T-helper 2 cell treated with Interferon-gamma antibody and Interleukin-4, amounts not matched to agents 5 μg/mL and 100 μg/mL, for 36 hours (primary cell): ENCODE measurements around the gene GPR21.

ENCODE experiments used
- DNase-seq: peaks from one replicate; pipeline ENCODE4 v3.0.0; 2021; ENCODE audit warnings: low spot score
- H3K27ac Mint-ChIP-seq: one replicate; pipeline ENCODE4 v1.8.0; 2021; ENCODE audit warnings: mild to moderate bottlenecking, mixed read lengths
- H3K27me3 Mint-ChIP-seq: one replicate; pipeline ENCODE4 v1.8.0; 2021; ENCODE audit warnings: low read depth, mixed read lengths
- H3K36me3 Mint-ChIP-seq: one replicate; pipeline ENCODE4 v1.8.0; 2021; ENCODE audit warnings: low read depth, mixed read lengths
- H3K4me1 Mint-ChIP-seq: one replicate; pipeline ENCODE4 v1.8.0; 2021; ENCODE audit warnings: low read depth, mixed read lengths
- H3K4me3 Mint-ChIP-seq: one replicate; pipeline ENCODE4 v1.8.0; 2022; ENCODE audit warnings: mild to moderate bottlenecking, moderate library complexity, mixed read lengths
- H3K9me3 Mint-ChIP-seq: one replicate; pipeline ENCODE4 v1.8.0; 2021; ENCODE audit warnings: mixed read lengths

GPR21 gene

GRCh38 chr9:123063896-123064295 lies 30.4 kb downstream of the GPR21 start:
- no peaks in the 10 kb centered on the region for H3K9me3 Mint-ChIP-seq
- no peak overlapping the region for H3K27ac Mint-ChIP-seq
- no peak for DNase-seq
- no peaks in the 10 kb centered on the region for H3K27me3 Mint-ChIP-seq
- H3K4me1 Mint-ChIP-seq = no peaks in the 10 kb centered on the region
- peaks cover 9% of the 10 kb centered on the region for H3K36me3 Mint-ChIP-seq
- H3K4me3 Mint-ChIP-seq = no peak overlapping the region

- Mint-ChIP-seq H3K36me3 (peaks cover 9% of the 10 kb centered on the region), H3K27me3 (no peaks in the 10 kb centered on the region), H3K4me3 (no peak overlapping the region)
Measured at GRCh38 chr9:123064716-123065115, 31.2 kb downstream of the GPR21 start.

GRCh38 chr9:123065196-123065595 lies 31.7 kb downstream of the GPR21 start:
- Mint-ChIP-seq H3K27me3 (no peaks in the 10 kb centered on the region), H3K4me1 (no peaks in the 10 kb centered on the region), H3K36me3 (peaks cover 9% of the 10 kb centered on the region), H3K9me3 (no peaks in the 10 kb centered on the region), H3K27ac (no peak overlapping the region), H3K4me3 (no peak overlapping the region)
- no peak for DNase-seq

More at GRCh38 chr9:123064716-123065115, 31.2 kb downstream of the GPR21 start:
- H3K9me3 Mint-ChIP-seq = no peaks in the 10 kb centered on the region
- DNase-seq = no peak
- H3K27ac Mint-ChIP-seq = no peak overlapping the region
- H3K4me1 Mint-ChIP-seq = no peaks in the 10 kb centered on the region

GRCh38 chr9:123067136-123067535 lies 33.7 kb downstream of the GPR21 start:
- Mint-ChIP-seq H3K27ac (no peak overlapping the region), H3K36me3 (peaks cover 13% of the 10 kb centered on the region), H3K4me1 (no peaks in the 10 kb centered on the region), H3K4me3 (no peak overlapping the region), H3K9me3 (no peaks in the 10 kb centered on the region), H3K27me3 (no peaks in the 10 kb centered on the region)
- DNase-seq = no peak

GRCh38 chr9:123069010-123069481 lies 35.6 kb downstream of the GPR21 start:
- no peak overlapping the region for H3K4me3 Mint-ChIP-seq
- no peaks in the 10 kb centered on the region for H3K9me3 Mint-ChIP-seq
- peaks cover 16% of the 10 kb centered on the region for H3K36me3 Mint-ChIP-seq
- H3K4me1 Mint-ChIP-seq = no peaks in the 10 kb centered on the region
- H3K27me3 Mint-ChIP-seq = no peaks in the 10 kb centered on the region
- H3K27ac Mint-ChIP-seq = no peak overlapping the region
- DNase-seq = no peak

- H3K27me3 Mint-ChIP-seq = no peaks in the 10 kb centered on the region
- H3K9me3 Mint-ChIP-seq = no peaks in the 10 kb centered on the region
- no peak for DNase-seq
- H3K27ac Mint-ChIP-seq = no peak overlapping the region
- peaks cover 13% of the 10 kb centered on the region for H3K36me3 Mint-ChIP-seq
- no peaks in the 10 kb centered on the region for H3K4me1 Mint-ChIP-seq
- no peak overlapping the region for H3K4me3 Mint-ChIP-seq
Measured at GRCh38 chr9:123070198-123070597, 36.7 kb downstream of the GPR21 start.

GRCh38 chr9:123072407-123072995 lies 39.0 kb downstream of the GPR21 start:
- Mint-ChIP-seq H3K9me3 (no peaks in the 10 kb centered on the region), H3K4me1 (no peaks in the 10 kb centered on the region), H3K27ac (no peak overlapping the region), H3K4me3 (no peak overlapping the region), H3K36me3 (peaks cover 9% of the 10 kb centered on the region), H3K27me3 (no peaks in the 10 kb centered on the region)
- no peak for DNase-seq

- H3K4me1 Mint-ChIP-seq = no peaks in the 10 kb centered on the region
Measured at GRCh38 chr9:123073441-123073840, 40.0 kb downstream of the GPR21 start.

GRCh38 chr9:123073991-123074422 lies 40.5 kb downstream of the GPR21 start:
- Mint-ChIP-seq H3K36me3 (peaks cover 9% of the 10 kb centered on the region), H3K27me3 (no peaks in the 10 kb centered on the region), H3K4me1 (no peaks in the 10 kb centered on the region), H3K4me3 (no peak overlapping the region), H3K9me3 (no peaks in the 10 kb centered on the region), H3K27ac (no peak overlapping the region)
- no peak for DNase-seq

More at GRCh38 chr9:123073441-123073840, 40.0 kb downstream of the GPR21 start:
- no peak for DNase-seq
- Mint-ChIP-seq H3K27me3 (no peaks in the 10 kb centered on the region), H3K4me3 (no peak overlapping the region), H3K27ac (no peak overlapping the region), H3K9me3 (no peaks in the 10 kb centered on the region), H3K36me3 (peaks cover 9% of the 10 kb centered on the region)

- Mint-ChIP-seq H3K27ac (no peak overlapping the region), H3K9me3 (no peaks in the 10 kb centered on the region), H3K4me1 (no peaks in the 10 kb centered on the region), H3K36me3 (peaks cover 10% of the 10 kb centered on the region), H3K27me3 (no peaks in the 10 kb centered on the region), H3K4me3 (no peak overlapping the region)
- DNase-seq = no peak
Measured at GRCh38 chr9:123074628-123075027, 41.2 kb downstream of the GPR21 start.

- Mint-ChIP-seq H3K27ac (no peak overlapping the region), H3K36me3 (peaks cover 16% of the 10 kb centered on the region)
Measured at GRCh38 chr9:123080444-123080843, 47.0 kb downstream of the GPR21 start.

GRCh38 chr9:123081824-123082223 lies 48.4 kb downstream of the GPR21 start:
- no peaks in the 10 kb centered on the region for H3K4me1 Mint-ChIP-seq
- no peaks in the 10 kb centered on the region for H3K27me3 Mint-ChIP-seq
- H3K9me3 Mint-ChIP-seq = no peaks in the 10 kb centered on the region
- no peak for DNase-seq
- H3K36me3 Mint-ChIP-seq = peaks cover 16% of the 10 kb centered on the region
- H3K4me3 Mint-ChIP-seq = no peak overlapping the region
- no peak overlapping the region for H3K27ac Mint-ChIP-seq

More at GRCh38 chr9:123080444-123080843, 47.0 kb downstream of the GPR21 start:
- H3K4me1 Mint-ChIP-seq = no peaks in the 10 kb centered on the region
- H3K9me3 Mint-ChIP-seq = no peaks in the 10 kb centered on the region
- H3K27me3 Mint-ChIP-seq = no peaks in the 10 kb centered on the region
- no peak overlapping the region for H3K4me3 Mint-ChIP-seq
- no peak for DNase-seq

GRCh38 chr9:123083680-123084079 lies 50.2 kb downstream of the GPR21 start:
- Mint-ChIP-seq H3K9me3 (no peaks in the 10 kb centered on the region), H3K4me3 (no peak overlapping the region), H3K27me3 (no peaks in the 10 kb centered on the region), H3K27ac (no peak overlapping the region), H3K4me1 (no peaks in the 10 kb centered on the region), H3K36me3 (peaks cover 13% of the 10 kb centered on the region)
- no peak for DNase-seq

GRCh38 chr9:123084256-123084655 lies 50.8 kb downstream of the GPR21 start:
- DNase-seq = no peak
- H3K27ac Mint-ChIP-seq = no peak overlapping the region
- H3K36me3 Mint-ChIP-seq = peaks cover 13% of the 10 kb centered on the region

More at GRCh38 chr9:123084256-123084655, 50.8 kb downstream of the GPR21 start:
- no peak overlapping the region for H3K4me3 Mint-ChIP-seq
- H3K27me3 Mint-ChIP-seq = no peaks in the 10 kb centered on the region
- H3K4me1 Mint-ChIP-seq = no peaks in the 10 kb centered on the region
- no peaks in the 10 kb centered on the region for H3K9me3 Mint-ChIP-seq
